ENCODE data around the gene OR1F1. TPM values are rescaled to one million over a fixed set of nuclear protein-coding genes. Genes with fewer than 3 reads are reported as not detected.

The OR1F1 gene
- total RNA-seq, 2 experiments from 2014 or later = not detected

GRCh38 chr16:3248596-3248995 lies 60.6 kb downstream of the OR1F1 start:
- CTCF ChIA-PET = no interaction called here
- H3K36me3 ChIP-seq (ENCODE audit: insufficient read depth, low read length) = no peaks in the 10 kb centered on the region
- H3K9me3 ChIP-seq (ENCODE audit: control insufficient read depth in 1 of 2, insufficient read depth in 1 of 2, low read length in 2 of 2) = no peaks in the 10 kb centered on the region
- H3K27ac Mint-ChIP-seq = no peak overlapping the region
- no peak overlapping the region for H3K4me3 ChIP-seq (ENCODE audit: low read length)
- no peak overlapping the region for H3K27ac ChIP-seq (ENCODE audit: low read depth in 1 of 2, low read length in 2 of 2)
- no peak overlapping the region for H3K4me3 Mint-ChIP-seq
- no peaks in the 10 kb centered on the region for H3K4me1 Mint-ChIP-seq (ENCODE audit: low read depth)
- H3K27me3 Mint-ChIP-seq = no peaks in the 10 kb centered on the region
- POLR2A ChIA-PET = interaction anchor here (0.8 kb wide), 1 partner anchor 34 kb away, joined by 3 read pairs; no protein-coding TSS in a partner anchor
- peaks cover 7% of the 10 kb centered on the region for H3K4me1 ChIP-seq (ENCODE audit: insufficient read depth, low read length)
- ATAC-seq (ENCODE audit: poor library complexity) (no peak), DNase-seq (no peak)
- intact Hi-C loops (cut with DNase I, micrococcal nuclease) = no loop called here
- H3K9me3 Mint-ChIP-seq = no peaks in the 10 kb centered on the region
- no peak for TF ChIP-seq CTCF (IDR thresholded peaks at IDR 0.05)
- H3K36me3 Mint-ChIP-seq (ENCODE audit: low read depth) = no peaks in the 10 kb centered on the region
- H3K27me3 ChIP-seq (ENCODE audit: control insufficient read depth in 1 of 2, insufficient read depth in 2 of 2, low read length in 2 of 2) = no peaks in the 10 kb centered on the region

GRCh38 chr16:3249020-3249419 lies 61.0 kb downstream of the OR1F1 start:
- ChIA-PET POLR2A (interaction anchor here (0.8 kb wide), 1 partner anchor 34 kb away, joined by 3 read pairs; no protein-coding TSS in a partner anchor), CTCF (no interaction called here)
- peaks cover 0 to 2% of the 10 kb centered on the region in 2 experiments for H3K27me3 ChIP-seq (ENCODE audit: control insufficient read depth in 1 of 2, insufficient read depth in 2 of 2, low read length in 2 of 2)
- H3K4me3 Mint-ChIP-seq = no peak overlapping the region
- no peak for DNase-seq
- H3K4me1 ChIP-seq (ENCODE audit: insufficient read depth, low read length) = peaks cover 7% of the 10 kb centered on the region
- no peaks in the 10 kb centered on the region for H3K9me3 Mint-ChIP-seq
- no peaks in the 10 kb centered on the region for H3K9me3 ChIP-seq (ENCODE audit: control insufficient read depth in 1 of 2, insufficient read depth in 1 of 2, low read length in 2 of 2)
- H3K4me1 Mint-ChIP-seq (ENCODE audit: low read depth) = no peaks in the 10 kb centered on the region
- no peak overlapping the region for H3K27ac Mint-ChIP-seq
- H3K4me3 ChIP-seq (ENCODE audit: low read length) = no peak overlapping the region
- no peaks in the 10 kb centered on the region for H3K36me3 ChIP-seq (ENCODE audit: insufficient read depth, low read length)
- H3K36me3 Mint-ChIP-seq (ENCODE audit: low read depth) = no peaks in the 10 kb centered on the region
- intact Hi-C loops (cut with DNase I, micrococcal nuclease) = no loop called here
- no peak for TF ChIP-seq CTCF (IDR thresholded peaks at IDR 0.05)
- H3K27me3 Mint-ChIP-seq = no peaks in the 10 kb centered on the region
- no peak overlapping the region for H3K27ac ChIP-seq (ENCODE audit: low read depth in 1 of 2, low read length in 2 of 2)
- no peak for ATAC-seq (ENCODE audit: poor library complexity)

- H3K27ac Mint-ChIP-seq = no peak overlapping the region
- intact Hi-C loops (cut with DNase I, micrococcal nuclease) = no loop called here
Observed at GRCh38 chr16:3249451-3249850, 61.4 kb downstream of the OR1F1 start.

More at GRCh38 chr16:3249451-3249850, 61.4 kb downstream of the OR1F1 start:
- no peaks in the 10 kb centered on the region for H3K9me3 Mint-ChIP-seq
- H3K4me3 Mint-ChIP-seq = no peak overlapping the region
- Histone ChIP-seq H3K9me3 (ENCODE audit: control insufficient read depth in 1 of 2, insufficient read depth in 1 of 2, low read length in 2 of 2) (no peaks in the 10 kb centered on the region), H3K27ac (ENCODE audit: low read depth in 1 of 2, low read length in 2 of 2) (no peak overlapping the region), H3K4me1 (ENCODE audit: insufficient read depth, low read length) (peaks cover 7% of the 10 kb centered on the region), H3K36me3 (ENCODE audit: insufficient read depth, low read length) (no peaks in the 10 kb centered on the region), H3K27me3 (ENCODE audit: control insufficient read depth in 1 of 2, insufficient read depth in 2 of 2, low read length in 2 of 2) (peaks cover 0 to 2% of the 10 kb centered on the region in 2 experiments), H3K4me3 (ENCODE audit: low read length) (no peak overlapping the region)
- ChIA-PET POLR2A (no interaction called here), CTCF (no interaction called here)
- H3K27me3 Mint-ChIP-seq = no peaks in the 10 kb centered on the region
- H3K4me1 Mint-ChIP-seq (ENCODE audit: low read depth) = no peaks in the 10 kb centered on the region
- DNase-seq = no peak
- no peak for ATAC-seq (ENCODE audit: poor library complexity)
- no peak for TF ChIP-seq CTCF (IDR thresholded peaks at IDR 0.05)
- H3K36me3 Mint-ChIP-seq (ENCODE audit: low read depth) = no peaks in the 10 kb centered on the region

All from CD4-positive, alpha-beta T cell (primary cell).